ENCODE measurements around the gene LINGO4. TPM values are rescaled to one million over a fixed set of nuclear protein-coding genes. Genes with fewer than 3 reads are reported as not detected.

Gene LINGO4
- total RNA-seq, 1 experiment from 2014 or later = not detected

GRCh38 chr1:151838222-151839081 is 33.2 kb upstream of the LINGO4 start (continued):
- TF ChIP-seq ZNF512 (CRISPR knock-in tag; IDR thresholded peaks at IDR 0.05; ENCODE audit: borderline replicate concordance) (no peak), ATF1 (CRISPR knock-in tag; IDR thresholded peaks at IDR 0.05) (no peak; the same call in 1 of the 2 replicates), HMGXB4 (CRISPR knock-in tag; IDR thresholded peaks at IDR 0.05) (0 out of 2 replicates have a peak, but pooled peaks have one; percentile 29), PRDM15 (CRISPR knock-in tag; IDR thresholded peaks at IDR 0.05) (0 out of 2 replicates have a peak, but pooled peaks have one; percentile 21), E2F5 (CRISPR knock-in tag; IDR thresholded peaks at IDR 0.05) (no peak; the same call in 1 of the 2 replicates), MYBL2 (CRISPR knock-in tag; IDR thresholded peaks at IDR 0.05) (no peak), ZNF425 (CRISPR knock-in tag; conservative IDR thresholded peaks at IDR 0.05) (no peak), PRRX2 (CRISPR knock-in tag; IDR thresholded peaks at IDR 0.05) (no peak), ESRRA (CRISPR knock-in tag; IDR thresholded peaks at IDR 0.05; ENCODE audit: borderline replicate concordance) (no peak; the same call in 1 of the 2 replicates), RELA (CRISPR knock-in tag; IDR thresholded peaks at IDR 0.05; ENCODE audit: borderline replicate concordance) (peak; percentile 58; the same call in 1 of the 2 replicates), E2F4 (CRISPR knock-in tag; IDR thresholded peaks at IDR 0.05; ENCODE audit: borderline replicate concordance, low read depth) (no peak), ZNF317 (CRISPR knock-in tag; IDR thresholded peaks at IDR 0.05; ENCODE audit: borderline replicate concordance, low read depth) (no peak), KAT7 (CRISPR knock-in tag; IDR thresholded peaks at IDR 0.05; ENCODE audit: borderline replicate concordance) (peak; percentile 53; the same call in 1 of the 2 replicates), GTF2I (CRISPR knock-in tag; conservative IDR thresholded peaks at IDR 0.05) (no peak), NFATC4 (CRISPR knock-in tag; IDR thresholded peaks at IDR 0.05) (no peak), IRF2 (CRISPR knock-in tag; IDR thresholded peaks at IDR 0.05; ENCODE audit: borderline replicate concordance, low read depth) (no peak)
- TF ChIP-seq, protein P1, sequence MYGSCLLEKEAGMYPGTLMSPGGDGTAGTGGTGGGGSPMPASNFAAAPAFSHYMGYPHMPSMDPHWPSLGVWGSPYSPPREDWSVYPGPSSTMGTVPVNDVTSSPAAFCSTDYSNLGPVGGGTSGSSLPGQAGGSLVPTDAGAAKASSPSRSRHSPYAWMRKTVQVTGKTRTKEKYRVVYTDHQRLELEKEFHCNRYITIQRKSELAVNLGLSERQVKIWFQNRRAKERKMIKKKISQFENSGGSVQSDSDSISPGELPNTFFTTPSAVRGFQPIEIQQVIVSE (CRISPR knock-in tag; IDR thresholded peaks at IDR 0.05; ENCODE audit: borderline replicate concordance) = no peak
- TF ChIP-seq, protein P2, sequence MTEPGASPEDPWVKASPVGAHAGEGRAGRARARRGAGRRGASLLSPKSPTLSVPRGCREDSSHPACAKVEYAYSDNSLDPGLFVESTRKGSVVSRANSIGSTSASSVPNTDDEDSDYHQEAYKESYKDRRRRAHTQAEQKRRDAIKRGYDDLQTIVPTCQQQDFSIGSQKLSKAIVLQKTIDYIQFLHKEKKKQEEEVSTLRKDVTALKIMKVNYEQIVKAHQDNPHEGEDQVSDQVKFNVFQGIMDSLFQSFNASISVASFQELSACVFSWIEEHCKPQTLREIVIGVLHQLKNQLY (CRISPR knock-in tag; IDR thresholded peaks at IDR 0.05) = no peak
- TF ChIP-seq, protein P3, sequence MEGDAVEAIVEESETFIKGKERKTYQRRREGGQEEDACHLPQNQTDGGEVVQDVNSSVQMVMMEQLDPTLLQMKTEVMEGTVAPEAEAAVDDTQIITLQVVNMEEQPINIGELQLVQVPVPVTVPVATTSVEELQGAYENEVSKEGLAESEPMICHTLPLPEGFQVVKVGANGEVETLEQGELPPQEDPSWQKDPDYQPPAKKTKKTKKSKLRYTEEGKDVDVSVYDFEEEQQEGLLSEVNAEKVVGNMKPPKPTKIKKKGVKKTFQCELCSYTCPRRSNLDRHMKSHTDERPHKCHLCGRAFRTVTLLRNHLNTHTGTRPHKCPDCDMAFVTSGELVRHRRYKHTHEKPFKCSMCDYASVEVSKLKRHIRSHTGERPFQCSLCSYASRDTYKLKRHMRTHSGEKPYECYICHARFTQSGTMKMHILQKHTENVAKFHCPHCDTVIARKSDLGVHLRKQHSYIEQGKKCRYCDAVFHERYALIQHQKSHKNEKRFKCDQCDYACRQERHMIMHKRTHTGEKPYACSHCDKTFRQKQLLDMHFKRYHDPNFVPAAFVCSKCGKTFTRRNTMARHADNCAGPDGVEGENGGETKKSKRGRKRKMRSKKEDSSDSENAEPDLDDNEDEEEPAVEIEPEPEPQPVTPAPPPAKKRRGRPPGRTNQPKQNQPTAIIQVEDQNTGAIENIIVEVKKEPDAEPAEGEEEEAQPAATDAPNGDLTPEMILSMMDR (IDR thresholded peaks at IDR 0.05) = no peak
